ENCODE measurements around the gene MACROD2.
A peak's percentile ranks its signal among the peaks of the same experiment; 100 is the strongest.
"Not testable (repeated sequence)": the region's sequence is repeated elsewhere in the genome, so short reads cannot be mapped to it uniquely, and the experiment has no call there.

Gene MACROD2

GRCh38 chr20:15100506-15101160 is 1105.3 kb downstream of the MACROD2 start:
- DNase-seq (ENCODE audit: low spot score): no peak

GRCh38 chr20:15107931-15108330 is 1112.6 kb downstream of the MACROD2 start:
- DNase-seq (ENCODE audit: low spot score): no peak

- DNase-seq (ENCODE audit: low spot score): no peak
These were observed 1114.2 kb downstream of the MACROD2 start for GRCh38 chr20:15109494-15109893.

- DNase-seq (ENCODE audit: low spot score): no peak
These were observed 1116.3 kb downstream of the MACROD2 start for GRCh38 chr20:15111654-15112053.

- DNase-seq (ENCODE audit: low spot score): no peak
These were observed 1117.9 kb downstream of the MACROD2 start for GRCh38 chr20:15113144-15113773.

- DNase-seq (ENCODE audit: low spot score): no peak
These were observed 1124.7 kb downstream of the MACROD2 start for GRCh38 chr20:15119852-15120487.

- DNase-seq (ENCODE audit: low spot score): no peak
These were observed 1127.3 kb downstream of the MACROD2 start for GRCh38 chr20:15122613-15123012.

- DNase-seq (ENCODE audit: low spot score): no peak
These were observed 1135.9 kb downstream of the MACROD2 start for GRCh38 chr20:15131176-15131575.

- DNase-seq (ENCODE audit: low spot score): no peak
These were observed 1143.3 kb downstream of the MACROD2 start for GRCh38 chr20:15138548-15139126.

- DNase-seq (ENCODE audit: low spot score): no peak
These were observed 1144.2 kb downstream of the MACROD2 start for GRCh38 chr20:15139522-15139921.

- no peak for DNase-seq (ENCODE audit: low spot score)
These were observed 1145.0 kb downstream of the MACROD2 start for GRCh38 chr20:15140286-15140685.

GRCh38 chr20:15140940-15141339 is 1145.6 kb downstream of the MACROD2 start:
- not testable (repeated sequence) for DNase-seq (ENCODE audit: low spot score)

GRCh38 chr20:15141861-15142260 is 1146.5 kb downstream of the MACROD2 start:
- DNase-seq (ENCODE audit: low spot score): no peak

- no peak for DNase-seq (ENCODE audit: low spot score)
These were observed 1148.2 kb downstream of the MACROD2 start for GRCh38 chr20:15143478-15143877.

- no peak for DNase-seq (ENCODE audit: low spot score)
These were observed 1149.6 kb downstream of the MACROD2 start for GRCh38 chr20:15144916-15145315.

GRCh38 chr20:15146948-15147347 is 1151.6 kb downstream of the MACROD2 start:
- DNase-seq (ENCODE audit: low spot score): peak; percentile 7

- DNase-seq (ENCODE audit: low spot score): no peak
These were observed 1158.8 kb downstream of the MACROD2 start for GRCh38 chr20:15154070-15154469.

- no peak for DNase-seq (ENCODE audit: low spot score)
These were observed 1160.6 kb downstream of the MACROD2 start for GRCh38 chr20:15155848-15156401.

GRCh38 chr20:15158533-15158932 is 1163.2 kb downstream of the MACROD2 start:
- no peak for DNase-seq (ENCODE audit: low spot score)

GRCh38 chr20:15162079-15162647 is 1166.8 kb downstream of the MACROD2 start:
- DNase-seq (ENCODE audit: low spot score): no peak

GRCh38 chr20:15163632-15164031 is 1168.3 kb downstream of the MACROD2 start:
- no peak for DNase-seq (ENCODE audit: low spot score)

GRCh38 chr20:15164726-15165125 is 1169.4 kb downstream of the MACROD2 start:
- no peak for DNase-seq (ENCODE audit: low spot score)
